SK-N-SH treated with all-trans-retinoic acid at 6 μM for 48 hours (cell line): ENCODE results near the gene MIR17HG.

Source experiments
- ATAC-seq: fragments of 200-7000 bp; cut with Tn5 transposase; 3 replicates; pipeline ENCODE4 v1.9.1; 2020; ENCODE audit warnings: mild to moderate bottlenecking, moderate library complexity
- ARNTL ChIP-seq: fragments of 450-650 bp; formaldehyde crosslinking; IDR thresholded peaks from 2 replicates; pipeline ENCODE4 v1.5.0; 2020; ENCODE audit warnings: low read depth, mild to moderate bottlenecking, moderate library complexity, borderline replicate concordance
- BACH2 ChIP-seq: fragments of 250-450 bp; sonication (Bioruptor Pico); IDR thresholded peaks from 2 replicates; pipeline ENCODE4 v1.9.0; 2021; ENCODE audit warnings: mild to moderate bottlenecking, borderline replicate concordance
- CSDC2 ChIP-seq: fragments of 250-450 bp; sonication (Bioruptor Pico); IDR thresholded peaks from 2 replicates; pipeline ENCODE4 v1.5.0; 2020; ENCODE audit warnings: mild to moderate bottlenecking, moderate library complexity
- GLIS3 ChIP-seq: fragments of 250-450 bp; sonication (Bioruptor Pico); IDR thresholded peaks from 2 replicates; pipeline ENCODE4 v1.5.0; 2020; ENCODE audit warnings: mild to moderate bottlenecking, moderate library complexity
- ZC3H10 ChIP-seq: fragments of 250-450 bp; sonication (Bioruptor Pico); IDR thresholded peaks from 2 replicates; pipeline ENCODE4 v1.5.1; 2021; ENCODE audit warnings: mild to moderate bottlenecking, moderate library complexity
- ZFP30 ChIP-seq: fragments of 450-650 bp; formaldehyde crosslinking; IDR thresholded peaks from 2 replicates; pipeline ENCODE4 v1.5.0; 2022; ENCODE audit warnings: mild to moderate bottlenecking, moderate library complexity
- ZNF565 ChIP-seq: fragments of 450-650 bp; formaldehyde crosslinking; conservative IDR thresholded peaks from 2 replicates; pipeline ENCODE4 v1.5.0; 2020; ENCODE audit warnings: low read depth, mild to moderate bottlenecking, moderate library complexity
- ZNF70 ChIP-seq: fragments of 450-650 bp; formaldehyde crosslinking; IDR thresholded peaks from 2 replicates; pipeline ENCODE4 v1.5.0; 2020; ENCODE audit warnings: mild to moderate bottlenecking, moderate library complexity
- TF ChIP-seq, protein P1 (sequence below): fragments of 250-450 bp; sonication (Bioruptor Pico); IDR thresholded peaks from 2 replicates; pipeline ENCODE4 v1.8.0; 2020; ENCODE audit warnings: mild to moderate bottlenecking, moderate library complexity, borderline replicate concordance
- TF ChIP-seq, protein P2 (sequence below): fragments of 250-450 bp; sonication (Bioruptor Pico); IDR thresholded peaks from 2 replicates; pipeline ENCODE4 v1.8.0; 2021; ENCODE audit warnings: low read depth, mild to moderate bottlenecking, moderate library complexity, borderline replicate concordance
- TF ChIP-seq, protein P3 (sequence below): fragments of 250-450 bp; sonication (Bioruptor Pico); IDR thresholded peaks from 2 replicates; pipeline ENCODE4 v1.5.0; 2020; ENCODE audit warnings: mild to moderate bottlenecking, moderate library complexity
- TF ChIP-seq, protein P4 (sequence below): fragments of 250-450 bp; sonication (Bioruptor Pico); IDR thresholded peaks from 2 replicates; pipeline ENCODE4 v1.5.1; 2021; ENCODE audit warnings: mild to moderate bottlenecking, moderate library complexity
- TF ChIP-seq, protein P5 (sequence below): fragments of 250-450 bp; sonication (Bioruptor Pico); IDR thresholded peaks from 2 replicates; pipeline ENCODE4 v1.5.1; 2020; ENCODE audit warnings: low read depth, mild to moderate bottlenecking, moderate library complexity

The MIR17HG gene

DNA sequence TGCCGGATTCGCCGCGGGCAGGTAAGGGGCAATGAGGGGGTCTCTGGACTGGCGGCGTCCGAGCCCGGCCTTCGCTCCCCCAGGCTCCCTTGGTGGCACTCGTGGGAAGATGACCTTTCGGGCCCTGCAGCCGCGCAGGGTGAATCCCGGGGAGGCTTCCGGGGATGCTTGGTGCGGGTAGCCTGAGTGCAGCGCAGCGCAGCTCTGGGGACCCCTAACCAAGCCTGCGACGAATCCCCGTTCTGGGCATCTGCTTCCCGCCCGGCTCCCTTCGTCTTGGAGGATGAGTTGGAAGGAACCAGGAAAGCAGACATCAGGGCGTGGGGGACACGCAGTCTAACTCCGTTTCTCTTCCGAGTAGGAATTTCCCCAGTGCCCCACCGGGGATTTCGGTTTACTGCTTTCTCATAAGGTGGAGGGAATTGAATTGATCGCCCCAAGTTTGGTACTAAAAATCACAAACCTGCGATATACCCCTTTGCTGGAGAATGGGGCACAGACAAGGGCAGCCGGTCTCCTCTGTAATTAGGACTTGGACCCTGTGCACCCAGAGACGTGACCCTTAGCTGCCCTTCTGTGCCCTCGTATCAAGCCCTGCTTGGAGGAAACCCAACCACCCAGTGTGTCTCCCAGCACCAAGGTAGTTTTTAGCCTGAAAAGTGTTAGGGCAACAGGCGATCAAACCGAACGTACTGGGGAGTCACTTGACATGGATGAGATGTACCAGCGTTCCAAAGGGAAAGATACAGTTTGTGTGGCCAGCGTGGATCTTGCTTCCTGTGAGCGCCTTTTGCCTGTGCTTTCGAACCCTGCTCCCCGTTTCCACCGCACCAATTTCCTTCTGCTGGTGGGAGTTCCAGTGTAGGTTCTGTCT is 51.9 kb downstream of the MIR17HG start (continued):
- TF ChIP-seq, protein P1, sequence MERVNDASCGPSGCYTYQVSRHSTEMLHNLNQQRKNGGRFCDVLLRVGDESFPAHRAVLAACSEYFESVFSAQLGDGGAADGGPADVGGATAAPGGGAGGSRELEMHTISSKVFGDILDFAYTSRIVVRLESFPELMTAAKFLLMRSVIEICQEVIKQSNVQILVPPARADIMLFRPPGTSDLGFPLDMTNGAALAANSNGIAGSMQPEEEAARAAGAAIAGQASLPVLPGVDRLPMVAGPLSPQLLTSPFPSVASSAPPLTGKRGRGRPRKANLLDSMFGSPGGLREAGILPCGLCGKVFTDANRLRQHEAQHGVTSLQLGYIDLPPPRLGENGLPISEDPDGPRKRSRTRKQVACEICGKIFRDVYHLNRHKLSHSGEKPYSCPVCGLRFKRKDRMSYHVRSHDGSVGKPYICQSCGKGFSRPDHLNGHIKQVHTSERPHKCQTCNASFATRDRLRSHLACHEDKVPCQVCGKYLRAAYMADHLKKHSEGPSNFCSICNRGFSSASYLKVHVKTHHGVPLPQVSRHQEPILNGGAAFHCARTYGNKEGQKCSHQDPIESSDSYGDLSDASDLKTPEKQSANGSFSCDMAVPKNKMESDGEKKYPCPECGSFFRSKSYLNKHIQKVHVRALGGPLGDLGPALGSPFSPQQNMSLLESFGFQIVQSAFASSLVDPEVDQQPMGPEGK, result no peak
- no peak for TF ChIP-seq GLIS3 (CRISPR knock-in tag)

DNA sequence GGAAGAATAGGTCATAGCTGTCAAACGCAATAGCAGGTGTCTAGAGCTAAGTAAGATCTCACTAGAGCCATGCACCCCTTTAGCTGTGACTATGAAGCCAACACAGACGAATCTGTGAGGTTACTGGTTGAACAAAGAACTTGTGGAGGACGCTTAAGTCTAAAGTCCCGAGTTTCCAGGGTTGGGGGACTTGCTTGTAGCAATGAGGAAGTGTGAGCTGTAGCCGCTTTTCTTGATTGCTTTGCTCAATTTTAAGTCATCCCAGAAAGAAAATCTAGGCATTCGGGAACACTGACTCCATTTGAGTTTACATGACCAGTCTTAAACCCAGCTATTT is 52.5 kb downstream of the MIR17HG start:
- ATAC-seq, result no peak
- no peak for TF ChIP-seq ZC3H10 (CRISPR knock-in tag)
- no peak for TF ChIP-seq ARNTL (CRISPR knock-in tag)
- TF ChIP-seq ZNF565, result no peak
- TF ChIP-seq, protein P2, sequence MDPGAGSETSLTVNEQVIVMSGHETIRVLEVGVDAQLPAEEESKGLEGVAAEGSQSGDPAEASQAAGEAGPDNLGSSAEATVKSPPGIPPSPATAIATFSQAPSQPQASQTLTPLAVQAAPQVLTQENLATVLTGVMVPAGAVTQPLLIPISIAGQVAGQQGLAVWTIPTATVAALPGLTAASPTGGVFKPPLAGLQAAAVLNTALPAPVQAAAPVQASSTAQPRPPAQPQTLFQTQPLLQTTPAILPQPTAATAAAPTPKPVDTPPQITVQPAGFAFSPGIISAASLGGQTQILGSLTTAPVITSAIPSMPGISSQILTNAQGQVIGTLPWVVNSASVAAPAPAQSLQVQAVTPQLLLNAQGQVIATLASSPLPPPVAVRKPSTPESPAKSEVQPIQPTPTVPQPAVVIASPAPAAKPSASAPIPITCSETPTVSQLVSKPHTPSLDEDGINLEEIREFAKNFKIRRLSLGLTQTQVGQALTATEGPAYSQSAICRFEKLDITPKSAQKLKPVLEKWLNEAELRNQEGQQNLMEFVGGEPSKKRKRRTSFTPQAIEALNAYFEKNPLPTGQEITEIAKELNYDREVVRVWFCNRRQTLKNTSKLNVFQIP, result no peak
- no peak for TF ChIP-seq ZNF70 (CRISPR knock-in tag)
- TF ChIP-seq, protein P3, sequence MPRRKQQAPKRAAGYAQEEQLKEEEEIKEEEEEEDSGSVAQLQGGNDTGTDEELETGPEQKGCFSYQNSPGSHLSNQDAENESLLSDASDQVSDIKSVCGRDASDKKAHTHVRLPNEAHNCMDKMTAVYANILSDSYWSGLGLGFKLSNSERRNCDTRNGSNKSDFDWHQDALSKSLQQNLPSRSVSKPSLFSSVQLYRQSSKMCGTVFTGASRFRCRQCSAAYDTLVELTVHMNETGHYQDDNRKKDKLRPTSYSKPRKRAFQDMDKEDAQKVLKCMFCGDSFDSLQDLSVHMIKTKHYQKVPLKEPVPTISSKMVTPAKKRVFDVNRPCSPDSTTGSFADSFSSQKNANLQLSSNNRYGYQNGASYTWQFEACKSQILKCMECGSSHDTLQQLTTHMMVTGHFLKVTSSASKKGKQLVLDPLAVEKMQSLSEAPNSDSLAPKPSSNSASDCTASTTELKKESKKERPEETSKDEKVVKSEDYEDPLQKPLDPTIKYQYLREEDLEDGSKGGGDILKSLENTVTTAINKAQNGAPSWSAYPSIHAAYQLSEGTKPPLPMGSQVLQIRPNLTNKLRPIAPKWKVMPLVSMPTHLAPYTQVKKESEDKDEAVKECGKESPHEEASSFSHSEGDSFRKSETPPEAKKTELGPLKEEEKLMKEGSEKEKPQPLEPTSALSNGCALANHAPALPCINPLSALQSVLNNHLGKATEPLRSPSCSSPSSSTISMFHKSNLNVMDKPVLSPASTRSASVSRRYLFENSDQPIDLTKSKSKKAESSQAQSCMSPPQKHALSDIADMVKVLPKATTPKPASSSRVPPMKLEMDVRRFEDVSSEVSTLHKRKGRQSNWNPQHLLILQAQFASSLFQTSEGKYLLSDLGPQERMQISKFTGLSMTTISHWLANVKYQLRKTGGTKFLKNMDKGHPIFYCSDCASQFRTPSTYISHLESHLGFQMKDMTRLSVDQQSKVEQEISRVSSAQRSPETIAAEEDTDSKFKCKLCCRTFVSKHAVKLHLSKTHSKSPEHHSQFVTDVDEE, result no peak
- no peak for TF ChIP-seq ZFP30 (CRISPR knock-in tag)

DNA sequence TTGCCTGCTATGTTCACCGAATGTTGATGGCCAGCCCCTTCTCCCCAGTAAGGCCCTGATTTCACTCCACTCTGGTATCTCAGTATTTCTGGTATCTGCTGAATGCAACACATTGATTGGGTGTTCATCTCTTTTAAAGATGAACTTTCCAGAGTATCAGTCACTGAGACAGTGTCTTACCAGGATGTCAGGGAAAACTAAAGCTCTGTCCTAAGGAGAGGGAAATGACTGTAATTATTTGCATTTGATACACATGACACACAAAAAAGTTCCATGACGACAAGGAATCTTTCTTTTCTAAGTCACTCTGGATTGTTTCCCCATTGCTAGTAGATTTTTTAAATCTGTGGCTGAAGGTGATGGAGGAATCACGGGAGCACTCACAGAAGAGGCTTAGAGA is 53.2 kb downstream of the MIR17HG start:
- no peak for ATAC-seq
- TF ChIP-seq, protein P4, sequence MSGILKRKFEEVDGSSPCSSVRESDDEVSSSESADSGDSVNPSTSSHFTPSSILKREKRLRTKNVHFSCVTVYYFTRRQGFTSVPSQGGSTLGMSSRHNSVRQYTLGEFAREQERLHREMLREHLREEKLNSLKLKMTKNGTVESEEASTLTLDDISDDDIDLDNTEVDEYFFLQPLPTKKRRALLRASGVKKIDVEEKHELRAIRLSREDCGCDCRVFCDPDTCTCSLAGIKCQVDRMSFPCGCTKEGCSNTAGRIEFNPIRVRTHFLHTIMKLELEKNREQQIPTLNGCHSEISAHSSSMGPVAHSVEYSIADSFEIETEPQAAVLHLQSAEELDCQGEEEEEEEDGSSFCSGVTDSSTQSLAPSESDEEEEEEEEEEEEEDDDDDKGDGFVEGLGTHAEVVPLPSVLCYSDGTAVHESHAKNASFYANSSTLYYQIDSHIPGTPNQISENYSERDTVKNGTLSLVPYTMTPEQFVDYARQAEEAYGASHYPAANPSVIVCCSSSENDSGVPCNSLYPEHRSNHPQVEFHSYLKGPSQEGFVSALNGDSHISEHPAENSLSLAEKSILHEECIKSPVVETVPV (CRISPR knock-in tag), result no peak
- TF ChIP-seq, protein P5, sequence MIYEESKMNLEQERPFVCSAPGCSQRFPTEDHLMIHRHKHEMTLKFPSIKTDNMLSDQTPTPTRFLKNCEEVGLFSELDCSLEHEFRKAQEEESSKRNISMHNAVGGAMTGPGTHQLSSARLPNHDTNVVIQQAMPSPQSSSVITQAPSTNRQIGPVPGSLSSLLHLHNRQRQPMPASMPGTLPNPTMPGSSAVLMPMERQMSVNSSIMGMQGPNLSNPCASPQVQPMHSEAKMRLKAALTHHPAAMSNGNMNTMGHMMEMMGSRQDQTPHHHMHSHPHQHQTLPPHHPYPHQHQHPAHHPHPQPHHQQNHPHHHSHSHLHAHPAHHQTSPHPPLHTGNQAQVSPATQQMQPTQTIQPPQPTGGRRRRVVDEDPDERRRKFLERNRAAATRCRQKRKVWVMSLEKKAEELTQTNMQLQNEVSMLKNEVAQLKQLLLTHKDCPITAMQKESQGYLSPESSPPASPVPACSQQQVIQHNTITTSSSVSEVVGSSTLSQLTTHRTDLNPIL (CRISPR knock-in tag), result no peak
- TF ChIP-seq CSDC2 (CRISPR knock-in tag) (no peak), ZNF565 (no peak), BACH2 (CRISPR knock-in tag) (no peak)
- TF ChIP-seq, protein P3, result no peak
- TF ChIP-seq, protein P1, result no peak
